ENCODE measurements around the gene CATSPER2.
"Not testable (repeated sequence)": the region's sequence is repeated elsewhere in the genome, so short reads cannot be mapped to it uniquely, and the experiment has no call there.

Gene CATSPER2

GRCh38 chr15:43625106-43625505, 23.5 kb downstream of the CATSPER2 start:
- TF ChIP-seq CTCF (conservative IDR thresholded peaks at IDR 0.05; ENCODE audit: control insufficient read depth, insufficient read depth, low read depth, low read length): no peak
- DNase-seq (ENCODE audit: low read depth): no peak
- H3K4me3 ChIP-seq (ENCODE audit: control insufficient read depth, low read depth, low read length): no peak overlapping the region

- H3K4me3 ChIP-seq (ENCODE audit: control insufficient read depth, low read depth, low read length); DNase-seq (ENCODE audit: low read depth): not testable (repeated sequence)
These were observed 26.4 kb downstream of the CATSPER2 start for GRCh38 chr15:43622068-43622799.

- DNase-seq (ENCODE audit: low read depth); H3K4me3 ChIP-seq (ENCODE audit: control insufficient read depth, low read depth, low read length): not testable (repeated sequence)
These were observed 29.9 kb downstream of the CATSPER2 start, which contains the start of gene STRC for GRCh38 chr15:43618700-43619099. Gene STRC, minus strand, starts transcription at chr15:43618800. Its CDS starts 78 bp downstream, at chr15:43618722.

GRCh38 chr15:43617750-43618149, 30.9 kb downstream of the CATSPER2 start:
- H3K4me3 ChIP-seq (ENCODE audit: control insufficient read depth, low read depth, low read length); DNase-seq (ENCODE audit: low read depth): not testable (repeated sequence)

GRCh38 chr15:43602233-43602632, 46.4 kb downstream of the CATSPER2 start:
- not testable (repeated sequence) for H3K4me3 ChIP-seq (ENCODE audit: control insufficient read depth, low read depth, low read length); DNase-seq (ENCODE audit: low read depth)

- H3K4me3 ChIP-seq (ENCODE audit: control insufficient read depth, low read depth, low read length): not testable (repeated sequence)
These were observed 48.4 kb downstream of the CATSPER2 start for GRCh38 chr15:43600200-43600599.

GRCh38 chr15:43599131-43599530, 49.5 kb downstream of the CATSPER2 start:
- not testable (repeated sequence) for DNase-seq (ENCODE audit: low read depth); H3K4me3 ChIP-seq (ENCODE audit: control insufficient read depth, low read depth, low read length)

More at GRCh38 chr15:43600200-43600599, 48.4 kb downstream of the CATSPER2 start:
- not testable (repeated sequence) for DNase-seq (ENCODE audit: low read depth)

- not testable (repeated sequence) for DNase-seq (ENCODE audit: low read depth); H3K4me3 ChIP-seq (ENCODE audit: control insufficient read depth, low read depth, low read length)
These were observed 55.1 kb downstream of the CATSPER2 start, which contains the start of gene CKMT1B for GRCh38 chr15:43593328-43594190. Gene CKMT1B, plus strand, starts transcription at chr15:43594027. Its CDS starts 192 bp downstream, at chr15:43594219.

GRCh38 chr15:43592841-43593240, 55.8 kb downstream of the CATSPER2 start:
- DNase-seq (ENCODE audit: low read depth); H3K4me3 ChIP-seq (ENCODE audit: control insufficient read depth, low read depth, low read length): not testable (repeated sequence)

GRCh38 chr15:43589778-43590466, 58.7 kb downstream of the CATSPER2 start, which contains the start of gene PPIP5K1:
Gene PPIP5K1, minus strand, starts transcription at chr15:43590208. Its CDS starts 5,704 bp downstream, at chr15:43584504.
- H3K4me3 ChIP-seq (ENCODE audit: control insufficient read depth, low read depth, low read length); DNase-seq (ENCODE audit: low read depth): not testable (repeated sequence)

Measured in fibroblast of mammary gland (primary cell).